GM21381 (cell line): Measurements from ENCODE around the gene PDE8B.

Experiments
- ATAC-seq: cut with Tn5 transposase; IDR thresholded peaks from one replicate; pipeline ENCODE4 v1.9.1; 2021; ENCODE audit warnings: mild to moderate bottlenecking, moderate library complexity; ENCODE audit not compliant: unreplicated experiment

PDE8B gene, protein sequence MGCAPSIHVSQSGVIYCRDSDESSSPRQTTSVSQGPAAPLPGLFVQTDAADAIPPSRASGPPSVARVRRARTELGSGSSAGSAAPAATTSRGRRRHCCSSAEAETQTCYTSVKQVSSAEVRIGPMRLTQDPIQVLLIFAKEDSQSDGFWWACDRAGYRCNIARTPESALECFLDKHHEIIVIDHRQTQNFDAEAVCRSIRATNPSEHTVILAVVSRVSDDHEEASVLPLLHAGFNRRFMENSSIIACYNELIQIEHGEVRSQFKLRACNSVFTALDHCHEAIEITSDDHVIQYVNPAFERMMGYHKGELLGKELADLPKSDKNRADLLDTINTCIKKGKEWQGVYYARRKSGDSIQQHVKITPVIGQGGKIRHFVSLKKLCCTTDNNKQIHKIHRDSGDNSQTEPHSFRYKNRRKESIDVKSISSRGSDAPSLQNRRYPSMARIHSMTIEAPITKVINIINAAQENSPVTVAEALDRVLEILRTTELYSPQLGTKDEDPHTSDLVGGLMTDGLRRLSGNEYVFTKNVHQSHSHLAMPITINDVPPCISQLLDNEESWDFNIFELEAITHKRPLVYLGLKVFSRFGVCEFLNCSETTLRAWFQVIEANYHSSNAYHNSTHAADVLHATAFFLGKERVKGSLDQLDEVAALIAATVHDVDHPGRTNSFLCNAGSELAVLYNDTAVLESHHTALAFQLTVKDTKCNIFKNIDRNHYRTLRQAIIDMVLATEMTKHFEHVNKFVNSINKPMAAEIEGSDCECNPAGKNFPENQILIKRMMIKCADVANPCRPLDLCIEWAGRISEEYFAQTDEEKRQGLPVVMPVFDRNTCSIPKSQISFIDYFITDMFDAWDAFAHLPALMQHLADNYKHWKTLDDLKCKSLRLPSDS

DNA sequence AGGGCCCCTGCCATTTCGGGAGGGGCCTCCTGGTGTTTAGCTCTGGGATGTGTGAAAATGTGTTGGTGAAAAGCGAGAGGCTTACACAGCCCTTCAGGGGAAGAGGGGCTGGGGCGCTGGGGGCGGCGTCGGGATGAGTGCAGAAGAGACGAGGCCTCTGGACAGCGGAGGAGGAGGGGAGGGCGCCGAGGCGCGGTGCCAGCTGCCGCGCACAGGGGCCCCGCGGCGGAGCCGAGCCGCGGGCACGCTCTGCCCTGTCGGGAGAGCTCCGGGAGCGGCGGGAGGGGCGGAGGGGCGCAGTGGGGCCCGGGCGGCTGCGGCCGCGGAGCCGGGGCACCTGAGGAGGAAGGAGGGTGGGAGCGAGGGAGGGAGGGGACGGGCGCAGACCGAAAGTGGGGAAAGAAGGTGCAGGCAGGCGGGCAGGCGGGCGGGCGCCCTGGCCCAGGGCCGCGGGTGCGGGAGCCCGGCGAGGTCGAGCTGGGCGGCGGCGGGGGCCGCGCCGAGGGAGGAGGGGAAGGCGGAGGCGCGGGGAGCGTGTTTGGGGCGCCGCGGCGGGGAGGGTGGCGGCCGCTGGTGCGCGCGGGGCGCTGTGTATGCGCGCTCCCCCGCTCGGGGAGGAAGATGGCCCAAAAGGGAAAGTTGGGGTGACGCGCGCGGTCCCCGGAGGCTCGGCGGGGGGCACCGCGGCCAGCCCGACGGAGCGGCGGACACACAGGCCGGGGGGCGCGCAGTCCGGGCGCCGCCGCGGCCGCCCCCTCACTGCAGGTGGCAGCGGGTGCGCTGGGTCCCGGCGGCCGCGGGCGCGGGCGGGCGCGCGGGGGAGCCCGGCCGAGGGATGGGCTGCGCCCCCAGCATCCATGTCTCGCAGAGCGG lies at the start of gene PDE8B:
Gene PDE8B (plus strand): TSS at position 590 of the 873 bp plus-strand sequence. CDS start 246 bp downstream, at position 836.
- no peak for ATAC-seq

DNA sequence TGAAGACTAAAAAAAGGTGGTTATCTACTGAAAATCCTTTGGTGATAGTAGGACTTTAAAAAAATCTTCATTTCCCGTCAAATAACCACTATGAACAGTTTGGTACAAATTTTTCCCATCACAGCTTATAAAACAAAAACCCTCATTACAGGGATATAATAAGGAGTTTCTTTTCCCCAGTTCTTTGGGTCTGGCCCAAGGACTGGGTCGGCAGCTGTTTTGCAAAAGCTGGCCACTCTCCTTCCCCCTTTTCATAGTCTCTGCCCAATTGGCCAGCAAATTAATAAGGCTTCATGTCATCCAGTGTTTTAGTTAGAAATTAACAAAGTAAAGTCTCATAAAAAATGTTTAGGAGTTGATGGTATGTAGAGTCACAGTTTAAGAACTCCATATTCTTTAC lies 47.0 kb upstream of the PDE8B start:
- ATAC-seq = no peak

DNA sequence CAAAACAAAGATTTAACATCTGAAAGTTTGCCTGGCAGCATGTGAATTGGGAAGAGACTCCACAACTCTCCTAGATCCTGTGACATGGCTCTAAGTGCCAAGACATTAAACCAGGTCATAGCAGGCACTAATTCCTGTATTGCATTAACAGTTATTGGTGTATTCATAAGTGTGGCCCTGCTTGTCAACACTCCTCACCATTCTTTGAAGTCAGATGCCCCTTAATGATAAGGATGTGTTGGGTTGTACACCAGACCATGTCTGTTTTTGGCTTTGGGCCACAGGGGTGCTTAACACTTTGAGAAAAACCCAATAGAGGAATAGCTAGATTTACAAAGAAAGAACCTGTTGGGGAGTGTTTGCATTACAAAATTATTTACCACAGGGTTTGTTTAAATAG lies 43.4 kb upstream of the PDE8B start:
- no peak for ATAC-seq

DNA sequence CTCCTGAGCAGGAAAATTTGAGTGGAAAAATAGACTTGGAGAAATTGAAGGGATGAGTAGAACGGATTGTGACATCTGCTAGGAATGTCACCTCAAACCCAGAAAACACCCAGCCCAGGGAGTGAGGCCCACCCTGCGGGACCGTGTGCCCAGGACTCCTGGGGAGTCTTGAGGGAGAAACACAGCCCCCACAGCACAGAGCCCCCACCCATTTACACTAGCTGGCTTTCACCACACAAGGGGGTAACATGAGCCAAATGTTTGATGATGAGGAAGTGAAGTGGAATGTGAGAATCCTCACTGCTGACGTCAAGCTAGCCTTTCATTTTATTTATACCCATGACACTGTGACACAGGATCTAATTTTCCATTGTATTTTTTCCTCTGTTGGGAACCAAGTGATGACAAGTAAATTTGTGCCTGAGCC lies 42.8 kb upstream of the PDE8B start:
- no peak for ATAC-seq

DNA sequence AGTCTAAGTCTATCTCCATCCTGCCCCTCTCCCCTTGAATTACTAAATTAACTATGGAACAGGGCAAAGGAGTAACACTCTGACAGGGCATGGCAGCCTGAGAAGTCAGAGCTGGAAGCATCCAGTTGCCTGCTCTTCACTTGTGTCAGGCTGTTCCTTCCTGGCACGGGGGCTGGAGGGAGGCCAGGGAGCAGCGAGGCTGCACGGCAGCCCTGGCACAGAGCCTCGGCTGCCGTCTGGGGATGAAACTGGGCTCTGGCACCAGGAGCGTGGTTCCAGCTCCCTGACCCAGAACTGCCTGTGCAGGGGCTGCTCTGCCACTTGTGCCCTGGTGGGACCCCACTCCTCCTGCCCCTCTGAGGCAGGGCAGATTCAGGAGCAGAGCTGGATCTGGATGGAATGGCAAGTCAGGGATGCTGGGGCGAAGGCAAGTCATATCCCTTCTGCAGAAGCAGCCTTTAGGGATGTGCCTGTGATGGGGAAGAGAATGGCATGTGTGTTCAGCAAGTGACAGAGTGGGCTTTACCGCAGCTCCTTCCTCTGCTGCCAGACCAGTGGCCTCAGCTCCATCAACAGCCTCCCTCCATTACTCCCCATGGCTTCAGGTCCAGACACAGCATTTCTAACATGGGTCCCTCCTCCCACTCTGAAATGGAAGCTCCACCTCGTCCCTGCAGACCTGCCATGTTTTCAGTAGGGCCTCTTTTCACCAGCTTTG lies 42.2 kb upstream of the PDE8B start:
- ATAC-seq = no peak

DNA sequence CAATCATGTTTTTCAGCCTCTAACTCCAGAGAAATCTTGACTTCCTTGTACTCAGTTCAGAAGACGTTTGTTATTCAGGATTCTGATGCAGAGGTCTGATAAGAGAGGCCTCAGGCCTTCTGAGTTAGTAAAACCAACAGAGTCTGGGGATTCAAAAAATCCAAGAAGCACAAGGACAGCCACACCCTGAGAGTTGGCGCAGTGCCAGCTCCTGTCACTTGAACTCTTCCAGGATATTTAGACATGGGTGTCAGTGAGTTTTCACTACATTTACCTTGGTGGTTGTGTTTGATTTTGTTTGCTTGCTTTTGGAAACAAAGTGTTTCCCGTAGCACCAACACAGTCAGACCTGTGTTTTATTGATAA lies 41.6 kb upstream of the PDE8B start:
- ATAC-seq = no peak

DNA sequence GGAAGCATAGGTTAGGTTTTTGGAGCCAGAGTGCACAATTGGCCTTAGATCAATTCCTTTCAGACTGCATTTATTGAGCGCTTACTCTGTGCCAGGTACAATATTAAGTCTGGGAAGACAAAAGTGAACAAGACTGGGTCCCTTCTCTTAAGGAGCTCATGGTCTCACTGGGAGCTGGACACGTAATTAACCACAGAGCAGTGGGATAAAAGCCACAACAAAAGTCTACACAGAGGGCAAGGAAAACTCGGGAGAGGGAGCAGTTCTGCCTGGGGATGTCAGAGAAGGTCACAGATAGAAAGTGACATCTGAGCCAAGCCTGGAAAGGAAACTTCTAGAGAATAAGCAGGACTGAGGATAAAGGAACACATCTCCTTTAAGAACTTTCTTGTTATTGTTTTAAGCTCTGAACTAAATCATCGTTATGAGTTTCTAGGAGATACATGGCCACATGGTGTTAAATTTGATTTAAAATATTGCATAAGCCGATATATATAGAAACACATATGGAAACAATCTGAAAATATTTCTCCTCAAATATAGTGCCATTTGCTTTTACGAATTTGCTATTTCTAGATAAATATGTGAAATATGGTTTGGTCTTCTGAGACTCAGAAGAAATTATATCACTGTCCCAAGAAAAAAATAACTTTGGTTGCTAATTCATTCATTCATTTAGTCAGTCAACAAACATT lies 40.1 kb upstream of the PDE8B start:
- ATAC-seq = no peak

DNA sequence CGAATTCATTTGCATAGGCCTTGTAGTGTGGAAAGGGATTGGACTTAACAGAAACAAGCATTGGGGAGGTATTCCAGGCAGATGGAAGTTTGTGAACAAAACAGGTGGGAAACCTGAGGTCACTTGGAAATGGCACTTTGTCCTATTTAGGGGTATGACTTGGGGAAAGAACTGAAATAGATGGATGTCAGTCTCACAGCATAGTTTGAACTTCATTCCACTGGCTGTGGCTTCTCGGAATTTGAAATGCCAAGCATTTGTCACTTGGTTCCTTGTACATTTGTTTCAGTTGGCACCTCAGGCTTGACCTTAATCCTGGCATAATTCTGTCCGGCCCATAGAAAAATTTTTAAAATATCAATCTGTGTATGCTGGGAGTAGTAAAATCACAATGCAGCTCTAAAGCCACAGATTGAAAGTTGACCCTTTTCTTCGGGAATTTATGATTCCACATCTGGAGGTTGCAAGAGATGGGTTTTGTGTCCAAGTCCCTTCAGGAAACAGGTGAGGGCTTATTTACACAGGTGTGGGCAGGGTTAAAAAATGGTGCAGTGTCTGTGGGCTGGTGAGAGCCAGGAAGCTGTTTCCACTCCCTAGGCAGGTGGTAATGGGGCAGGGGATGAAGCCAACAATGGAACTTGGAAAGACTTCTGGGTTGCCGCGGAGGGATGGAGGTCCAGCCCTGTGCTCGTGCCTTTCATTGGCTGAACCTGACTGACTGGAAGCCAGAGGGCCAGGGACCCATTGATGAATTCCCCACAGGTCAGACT lies 39.2 kb upstream of the PDE8B start:
- ATAC-seq = no peak

DNA sequence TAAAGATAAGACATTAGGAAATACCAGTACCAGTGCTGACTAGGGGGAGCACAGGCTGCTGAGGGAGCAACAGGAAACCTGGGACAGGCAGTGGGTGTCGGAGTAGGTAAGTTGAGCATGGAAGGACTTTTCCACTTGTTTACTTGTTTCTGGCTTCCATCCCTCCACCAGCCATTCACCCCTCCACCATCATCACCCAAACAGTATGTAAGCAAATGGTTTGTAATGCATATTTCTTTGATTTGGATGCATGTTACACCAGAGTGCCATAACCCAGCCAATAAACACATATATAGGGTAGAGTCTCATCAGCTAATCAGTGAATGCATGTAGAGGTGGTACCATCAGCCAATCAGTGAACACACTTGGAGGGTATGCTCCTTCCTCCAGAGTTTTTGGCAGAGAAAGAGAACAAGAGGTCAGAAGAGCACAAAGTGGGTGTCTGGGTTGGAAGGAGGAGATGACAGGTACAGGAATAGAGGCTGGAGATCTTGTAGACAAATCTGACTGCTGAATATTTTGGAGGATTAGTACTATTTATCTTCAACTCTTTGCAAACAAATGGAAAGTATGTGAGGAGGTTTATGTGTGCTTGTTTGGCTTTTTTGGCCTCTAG lies 37.7 kb upstream of the PDE8B start:
- ATAC-seq = no peak

DNA sequence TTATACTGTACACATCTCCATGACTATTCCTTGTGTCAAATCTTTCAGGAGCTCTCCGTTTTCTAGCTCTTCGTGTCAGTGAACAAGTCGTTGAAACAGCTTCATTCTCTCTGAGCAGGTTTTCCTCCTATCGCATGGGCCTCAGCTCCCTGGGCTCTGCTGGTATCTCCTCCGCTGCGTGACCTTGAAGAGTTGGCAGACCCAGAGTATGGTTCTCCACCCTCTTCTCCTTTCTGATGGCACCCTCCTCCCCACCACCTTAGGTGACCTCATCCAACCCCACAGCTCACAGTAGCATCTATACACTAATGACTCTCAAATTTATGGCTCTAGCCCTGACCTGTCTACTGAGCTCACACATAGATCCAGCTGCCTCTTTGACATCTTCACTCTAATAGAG lies 36.0 kb upstream of the PDE8B start:
- no peak for ATAC-seq

DNA sequence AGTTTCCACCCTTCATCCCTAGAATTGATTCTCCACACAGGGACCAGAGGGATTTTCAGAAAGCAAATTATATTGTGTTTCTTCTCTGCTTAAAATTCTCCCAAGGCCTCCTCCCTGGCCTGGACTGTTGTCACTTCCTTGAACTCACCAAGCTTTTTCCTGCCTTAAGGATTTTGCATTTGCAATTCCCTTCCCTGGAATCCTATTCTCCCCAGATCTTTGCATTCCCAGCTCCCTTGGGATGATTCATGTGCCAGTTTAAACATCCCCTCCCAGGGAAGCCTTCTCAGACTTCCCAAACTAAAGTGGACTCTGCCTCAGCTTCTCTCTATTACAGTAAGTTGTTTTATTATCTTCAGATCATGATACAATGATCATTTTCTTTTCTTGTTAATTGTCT lies 35.2 kb upstream of the PDE8B start:
- no peak for ATAC-seq

DNA sequence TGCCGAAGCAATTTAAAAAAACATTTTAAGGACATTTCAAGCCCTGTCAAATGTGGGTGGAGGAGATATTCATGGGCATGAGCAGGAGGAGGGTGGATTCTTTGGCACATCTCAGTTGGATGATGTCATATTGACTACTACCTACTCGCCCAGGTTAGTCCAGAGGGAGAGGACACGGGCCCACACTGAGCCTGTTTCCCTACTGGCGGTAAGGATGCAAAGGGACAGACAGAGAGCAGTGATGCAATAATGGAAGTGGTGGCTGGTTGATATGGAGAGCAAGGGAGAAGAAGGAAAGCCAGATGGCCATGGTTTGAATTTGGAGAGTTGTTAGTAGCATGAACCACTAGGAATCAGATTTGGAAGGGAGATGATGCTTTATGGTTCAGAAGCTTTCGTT lies 34.1 kb upstream of the PDE8B start:
- ATAC-seq = no peak

DNA sequence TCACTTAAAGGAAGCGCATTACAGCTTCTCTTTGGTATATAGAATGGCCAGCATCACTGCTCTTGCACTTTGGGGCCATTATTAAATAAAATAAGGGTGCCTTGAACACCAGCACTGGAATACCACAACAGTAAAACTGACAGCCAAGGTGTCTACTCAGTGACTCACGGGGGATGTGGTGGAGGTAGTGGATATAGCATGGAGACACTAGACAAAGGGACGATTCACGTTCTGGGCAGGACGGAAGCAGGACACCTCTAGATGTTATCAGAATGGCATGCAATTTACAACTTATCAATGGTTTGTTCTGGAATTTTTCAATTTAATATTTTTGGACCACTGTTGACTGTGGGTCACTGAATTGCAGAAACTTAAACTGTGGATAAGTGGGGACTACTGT lies 32.9 kb upstream of the PDE8B start:
- ATAC-seq = no peak

DNA sequence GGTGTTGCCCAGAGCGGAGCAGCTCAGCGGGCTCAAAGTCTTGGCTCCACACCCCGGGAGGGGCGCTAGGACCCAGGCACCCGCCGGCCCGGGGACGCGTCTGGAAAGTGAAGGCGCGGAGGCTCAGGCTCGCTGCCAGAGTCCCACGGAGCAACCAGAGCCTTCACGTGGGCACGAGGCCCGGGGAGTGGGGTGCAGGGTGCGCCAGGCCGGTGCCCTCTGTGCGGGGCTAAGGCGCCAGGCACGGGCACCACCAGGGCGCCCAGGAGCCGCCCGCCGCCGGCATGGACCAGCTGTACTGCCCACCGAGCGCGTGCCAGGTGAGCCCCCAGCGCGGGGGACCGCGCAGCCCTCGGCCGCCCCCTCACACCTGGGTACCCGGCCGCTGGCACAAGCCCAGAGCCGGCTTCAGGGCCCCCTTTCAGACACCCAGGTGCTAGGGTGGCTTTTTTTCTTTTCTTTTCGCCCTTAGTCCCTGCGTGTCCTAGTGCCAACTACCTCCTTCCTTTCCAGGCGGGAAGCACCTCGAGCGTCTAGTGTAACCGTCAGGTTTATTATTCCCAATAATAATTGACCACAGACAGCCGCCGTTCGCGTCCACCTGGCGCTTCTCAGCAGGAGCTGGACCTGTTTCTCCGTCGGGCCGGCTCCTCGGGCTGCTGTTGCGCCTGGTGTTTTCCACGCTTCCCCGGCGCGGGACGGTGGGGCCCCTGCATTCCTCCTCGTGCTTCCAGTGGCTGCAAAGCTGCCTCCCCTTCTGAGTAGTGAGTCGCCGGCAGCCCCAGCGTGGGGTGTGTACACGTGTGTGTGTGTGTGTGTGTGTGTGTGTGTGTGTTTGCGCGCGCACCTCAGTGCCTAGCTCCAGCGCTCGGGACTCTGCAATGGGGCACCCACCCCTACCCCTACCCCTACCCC lies 30.1 kb upstream of the PDE8B start:
- ATAC-seq = no peak

DNA sequence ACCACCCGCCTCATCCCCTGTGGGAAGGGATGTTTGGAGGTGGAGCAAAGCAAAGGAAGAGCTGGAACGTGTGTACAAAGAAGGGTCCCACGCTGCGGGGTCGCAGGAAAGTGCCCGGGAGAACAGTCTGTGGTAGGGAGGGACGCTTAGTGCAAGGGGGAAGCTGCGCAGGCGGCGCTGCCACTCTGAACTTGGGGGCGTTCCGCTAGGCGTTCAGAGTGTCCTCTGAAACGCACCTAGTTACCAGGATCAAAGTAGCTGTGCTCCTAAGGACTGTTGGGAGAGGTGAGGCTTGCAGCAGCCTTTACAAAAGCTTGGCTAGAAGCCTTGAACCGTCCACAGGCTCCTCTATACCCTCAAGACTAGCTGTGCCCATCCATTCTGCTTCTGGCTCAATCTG lies 29.3 kb upstream of the PDE8B start:
- no peak for ATAC-seq

DNA sequence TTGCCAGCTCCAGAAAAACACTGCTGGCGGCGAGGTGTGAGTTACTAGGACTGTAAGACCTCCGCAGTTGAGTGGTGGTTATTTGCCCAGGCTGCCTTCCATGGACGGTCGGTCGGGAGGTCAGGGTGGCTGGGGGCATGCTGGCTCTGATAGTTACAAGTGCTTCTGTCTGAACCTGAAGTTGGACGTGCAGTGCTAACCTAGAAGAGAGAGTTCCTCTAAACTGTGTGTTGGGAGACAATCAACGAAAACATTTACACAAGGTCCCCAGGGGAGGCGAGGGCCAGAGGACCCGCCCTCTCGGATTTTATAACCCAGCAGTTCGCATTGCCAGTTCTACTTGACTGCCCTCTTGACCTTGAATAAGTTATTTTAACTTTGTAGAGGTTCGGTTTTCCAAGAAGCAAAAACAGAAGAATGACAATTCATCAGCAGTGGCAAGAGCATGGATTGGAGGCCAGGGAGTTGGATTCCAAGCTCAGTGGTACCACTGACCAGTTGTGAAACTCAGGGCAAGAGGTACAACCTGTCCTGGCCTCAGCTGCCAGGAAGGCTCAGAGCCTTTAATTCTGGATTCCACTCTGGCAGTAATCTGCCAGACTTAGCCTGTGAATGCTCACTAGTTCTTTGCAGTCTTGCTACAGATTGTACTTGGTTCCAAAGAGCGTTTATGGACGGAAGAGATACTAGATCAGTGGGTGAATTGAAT lies 28.7 kb upstream of the PDE8B start:
- ATAC-seq = no peak

DNA sequence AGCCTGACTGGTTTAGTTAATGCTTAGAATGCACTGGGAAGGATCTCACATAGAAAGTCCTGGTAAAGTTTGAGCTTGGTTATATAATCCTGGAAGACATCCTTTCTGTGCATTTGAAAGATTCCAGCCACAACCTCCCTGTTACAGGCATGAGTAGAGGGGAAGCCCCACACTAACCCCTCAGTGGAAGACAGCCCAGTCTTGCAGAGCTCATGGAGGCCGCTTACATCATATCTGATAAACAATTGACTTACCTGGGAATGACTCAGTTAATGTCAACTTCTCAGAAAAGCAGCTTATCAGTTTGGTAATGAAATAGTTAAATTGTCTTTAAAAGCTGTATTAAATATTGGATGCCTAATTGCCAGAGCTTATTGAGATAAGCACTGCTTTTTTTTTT lies 28.1 kb upstream of the PDE8B start:
- no peak for ATAC-seq
